Measurements from ENCODE around the gene IGFL1. TPM values are rescaled to one million over a fixed set of nuclear protein-coding genes. Genes with fewer than 3 reads are reported as not detected.

The IGFL1 gene
- total RNA-seq, 4 donors from 2014 or later, result not detected

GRCh38 chr19:46279177-46279576, 49.6 kb downstream of the IGFL1 start:
- no peaks in the 10 kb centered on the region for H3K9me3 ChIP-seq
- intact Hi-C loops (cut with DNase I), result no loop called here
- no peaks in the 10 kb centered on the region for H3K4me1 ChIP-seq
- no peak overlapping the region for H3K4me3 ChIP-seq (replicated peaks in 1 of 3)
- DNase-seq, result no peak
- no peaks in the 10 kb centered on the region for H3K36me3 ChIP-seq
- no peak for TF ChIP-seq CTCF (IDR thresholded peaks at IDR 0.05)
- no peak for TF ChIP-seq POLR2A (IDR thresholded peaks at IDR 0.05)
- 82 to 86% methylated on average over 7 of the region's 7 CpGs for WGBS, 2 donors
- no peaks in the 10 kb centered on the region for H3K27me3 ChIP-seq
- H3K27ac ChIP-seq, result no peak overlapping the region

Other genes starting within 250 kb of the IGFL1 start
- 10 to 100 TPM in 2 of 4 donors, 1 to 10 TPM in 2; 8.5 to 12.4 (median 9.8) TPM for gene CCDC61, start 234.3 kb upstream of the IGFL1 start, total RNA-seq
- gene PGLYRP1, start 206.7 kb upstream of the IGFL1 start, total RNA-seq, result 1 to 10 TPM in 1 of 4 donors, not detected in 3; 2.0 TPM
- gene IGFL4, start 188.7 kb upstream of the IGFL1 start, total RNA-seq, result not detected
- not detected for gene IGFL3, start 105.1 kb upstream of the IGFL1 start, total RNA-seq
- gene IGFL2, start 81.5 kb upstream of the IGFL1 start, total RNA-seq, result not detected
- gene HIF3A, start 67.3 kb downstream of the IGFL1 start, total RNA-seq, result 10 to 100 TPM; 49.1 to 88.3 (median 66.0) TPM
- gene PPP5C, start 117.3 kb downstream of the IGFL1 start, total RNA-seq, result 100 to 1,000 TPM in 1 of 4 donors, 10 to 100 TPM in 3; 63.3 to 112 (median 80.7) TPM
- gene CCDC8, start 183.8 kb downstream of the IGFL1 start, total RNA-seq, result 10 to 100 TPM; 16.8 to 34.9 (median 29.3) TPM
- under 1 TPM in 1 of 4 donors, not detected in 3; 0.11 TPM for gene PNMA8C, start 199.2 kb downstream of the IGFL1 start, total RNA-seq
- 10 to 100 TPM in 3 of 4 donors, 1 to 10 TPM in 1; 8.9 to 33.8 (median 19.5) TPM for gene PNMA8A, start 241.8 kb downstream of the IGFL1 start, total RNA-seq